Left lung (tissue), 10 donors: ENCODE results near the gene ABHD17B. TPM values are rescaled to one million over a fixed set of nuclear protein-coding genes. Genes with fewer than 3 reads are reported as not detected.

Experiments used
- ATAC-seq: fragments of 200-7000 bp; cut with Tn5 transposase; one replicate; pipeline ENCODE4 v1.9.1; 2020; ENCODE audit warnings: moderate library complexity
- DNase-seq, 4 donors: peaks; one replicate each; pipeline ENCODE4 v3.0.0-alpha.2; 2013 to 2020
- H3K27ac ChIP-seq, 2 donors: fragments of 200-600 bp; sonication (generic) in 1 of 2; one replicate each; pipeline versions ENCODE4 v1.5.0 to v1.8.0; 2020 to 2021
- H3K27me3 ChIP-seq, 2 donors: fragments of 200-600 bp; sonication (generic) in 1 of 2; one replicate each; pipeline versions ENCODE4 v1.5.0 to v1.8.0; 2020 to 2021
- H3K36me3 ChIP-seq, 2 donors: fragments of 200-600 bp; sonication (generic) in 1 of 2; one replicate each; pipeline versions ENCODE4 v1.5.0 to v1.8.0; 2020 to 2021
- H3K4me1 ChIP-seq, 2 donors: fragments of 200-600 bp; one replicate each; pipeline ENCODE4 v1.8.0; 2021
- H3K4me3 ChIP-seq, 2 donors: fragments of 200-600 bp; sonication (generic) in 1 of 2; one replicate each; pipeline versions ENCODE4 v1.5.0 to v1.8.0; 2020 to 2021; ENCODE audit warnings: mild to moderate bottlenecking in 1 of 2
- H3K9me3 ChIP-seq, 2 donors: fragments of 200-600 bp; sonication (generic) in 1 of 2; one replicate each; pipeline versions ENCODE4 v1.5.0 to v1.8.0; 2020 to 2021
- intact Hi-C, 2 donors: fragments of 100-400 bp; cut with DNase I; formaldehyde crosslinking; loops; one replicate each; pipeline versions ENCODE4 v1.11.2 to v1.14.2; 2022
- polyA plus RNA-seq, 6 donors: library from polyadenylated mRNA; unstranded; fragments of 120-200 nt; gene quantifications; one replicate each; pipeline ENCODE4 v1.2.1, GENCODE V29; 2013; ENCODE audit not compliant: insufficient read length in 6 of 6
- total RNA-seq, 2 donors: library from RNA; stranded (reverse); fragmentation: NEBNext Ultra II Directional; extraction: Animal tissue kit (Norgen Biotek cat#: 25700); gene quantifications; one replicate each; pipeline ENCODE4 v1.2.1, GENCODE V29; 2021
- TF ChIP-seq, protein P1 (sequence below), 2 donors: fragments of 200-600 bp; sonication (generic) in 1 of 2; IDR thresholded peaks; one replicate each; pipeline versions ENCODE4 v1.5.0 to v1.8.0; 2021; ENCODE audit warnings: antibody characterized with exemption in 2 of 2
- donor health status: DM: no; HTN: yes; CAD: no.
- donor health status: DM: no; HTN: no; CAD: no.

Gene ABHD17B
- total and polyA plus RNA-seq, 8 donors = 13.6 to 27.5 (median 25.8) TPM

DNA sequence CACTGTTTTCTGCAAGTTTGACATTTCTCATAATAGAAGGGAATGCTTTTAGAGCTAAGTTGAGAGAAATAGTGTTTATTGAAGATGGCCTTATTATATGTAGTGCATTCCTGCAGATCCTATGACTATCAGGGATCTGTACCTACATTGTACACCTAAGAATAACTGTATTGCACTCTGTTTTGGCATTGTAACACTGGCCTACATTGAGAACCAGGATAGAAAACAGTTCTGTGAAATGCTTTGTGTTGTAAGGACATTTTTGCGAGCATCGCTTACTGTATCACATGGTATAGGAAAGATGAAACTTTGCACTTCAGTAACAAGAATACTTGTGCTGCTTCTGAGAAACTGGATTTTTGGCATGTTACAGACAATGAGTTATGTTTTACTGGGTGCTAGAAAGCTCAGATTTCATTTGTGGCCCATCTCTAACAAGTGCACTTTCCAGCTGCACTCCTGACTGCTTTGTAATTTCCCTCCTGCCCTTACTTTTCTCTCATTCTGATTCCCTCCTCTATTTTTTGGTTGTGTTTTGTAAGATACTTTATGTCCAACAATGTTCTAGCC is 31.1 kb upstream of the ABHD17B start:
- Histone ChIP-seq H3K27me3 (no peaks in the 10 kb centered on the region), H3K36me3 (no peaks in the 10 kb centered on the region), H3K9me3 (no peaks in the 10 kb centered on the region), H3K4me3 (no peak overlapping the region), H3K27ac (no peak overlapping the region), H3K4me1 (no peaks in the 10 kb centered on the region)
- TF ChIP-seq, protein P1, sequence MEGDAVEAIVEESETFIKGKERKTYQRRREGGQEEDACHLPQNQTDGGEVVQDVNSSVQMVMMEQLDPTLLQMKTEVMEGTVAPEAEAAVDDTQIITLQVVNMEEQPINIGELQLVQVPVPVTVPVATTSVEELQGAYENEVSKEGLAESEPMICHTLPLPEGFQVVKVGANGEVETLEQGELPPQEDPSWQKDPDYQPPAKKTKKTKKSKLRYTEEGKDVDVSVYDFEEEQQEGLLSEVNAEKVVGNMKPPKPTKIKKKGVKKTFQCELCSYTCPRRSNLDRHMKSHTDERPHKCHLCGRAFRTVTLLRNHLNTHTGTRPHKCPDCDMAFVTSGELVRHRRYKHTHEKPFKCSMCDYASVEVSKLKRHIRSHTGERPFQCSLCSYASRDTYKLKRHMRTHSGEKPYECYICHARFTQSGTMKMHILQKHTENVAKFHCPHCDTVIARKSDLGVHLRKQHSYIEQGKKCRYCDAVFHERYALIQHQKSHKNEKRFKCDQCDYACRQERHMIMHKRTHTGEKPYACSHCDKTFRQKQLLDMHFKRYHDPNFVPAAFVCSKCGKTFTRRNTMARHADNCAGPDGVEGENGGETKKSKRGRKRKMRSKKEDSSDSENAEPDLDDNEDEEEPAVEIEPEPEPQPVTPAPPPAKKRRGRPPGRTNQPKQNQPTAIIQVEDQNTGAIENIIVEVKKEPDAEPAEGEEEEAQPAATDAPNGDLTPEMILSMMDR (IDR thresholded peaks at IDR 0.05) = no peak
- intact Hi-C loops = no loop called here
- DNase-seq (no peak), ATAC-seq (no peak)

GRCh38 chr9:71941060-71941568 is 30.1 kb upstream of the ABHD17B start:
- intact Hi-C loops = no loop called here
- ATAC-seq (no peak), DNase-seq (no peak)
- TF ChIP-seq, protein P1 (IDR thresholded peaks at IDR 0.05) = no peak
- no peaks in the 10 kb centered on the region for H3K9me3 ChIP-seq
- H3K4me1 ChIP-seq = no peaks in the 10 kb centered on the region
- H3K36me3 ChIP-seq = no peaks in the 10 kb centered on the region
- H3K27me3 ChIP-seq = no peaks in the 10 kb centered on the region
- H3K4me3 ChIP-seq = no peak overlapping the region
- no peak overlapping the region for H3K27ac ChIP-seq

DNA sequence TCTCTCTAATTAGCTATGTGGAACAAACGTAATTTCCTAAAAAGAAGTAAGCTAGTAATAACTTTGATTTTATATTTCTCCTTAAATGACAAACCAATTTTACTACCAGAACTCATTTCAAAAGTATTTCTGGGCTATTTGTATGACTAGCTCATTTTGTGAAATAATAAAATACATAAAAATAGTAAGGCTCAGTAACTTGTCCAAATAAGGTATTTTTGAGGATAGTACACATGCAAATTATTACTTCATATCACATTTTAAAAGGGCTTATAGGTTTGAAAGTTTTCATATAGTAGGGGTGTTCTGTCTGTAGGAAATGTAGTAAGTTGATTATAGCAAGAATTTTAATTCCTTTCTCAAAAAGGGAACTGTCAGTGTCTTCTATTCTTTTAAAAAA is 26.9 kb upstream of the ABHD17B start:
- Histone ChIP-seq H3K9me3 (no peaks in the 10 kb centered on the region), H3K27ac (no peak overlapping the region), H3K27me3 (no peaks in the 10 kb centered on the region), H3K4me3 (no peak overlapping the region), H3K4me1 (no peaks in the 10 kb centered on the region), H3K36me3 (no peaks in the 10 kb centered on the region)
- TF ChIP-seq, protein P1 (IDR thresholded peaks at IDR 0.05) = no peak
- intact Hi-C loops = no loop called here
- DNase-seq = no peak
- ATAC-seq = no peak

DNA sequence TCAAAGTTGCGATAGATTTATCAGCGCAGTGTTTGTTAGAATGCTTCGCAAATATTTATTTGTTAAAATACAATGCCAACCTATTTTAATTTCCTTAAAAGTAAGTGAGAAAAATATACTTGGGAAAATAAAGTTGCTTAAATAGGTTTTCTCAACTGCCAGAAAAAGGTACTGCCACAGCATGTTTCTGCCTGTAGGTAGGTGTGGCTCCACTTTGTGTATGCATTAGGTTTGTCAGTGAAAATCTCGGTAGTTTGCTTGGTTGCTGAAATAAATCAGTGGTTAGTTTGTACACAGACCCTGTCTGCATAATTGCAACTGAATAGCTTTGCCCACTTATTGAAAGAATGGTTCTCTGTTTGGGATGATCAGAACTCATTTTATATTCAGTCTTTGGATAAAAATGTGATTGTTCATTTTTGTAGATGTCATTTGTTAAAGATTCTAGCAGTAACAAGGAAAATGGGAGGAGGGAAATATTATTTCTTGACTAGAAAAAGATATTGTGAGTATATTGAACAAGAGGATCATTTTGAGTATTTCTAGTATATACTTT is 26.2 kb upstream of the ABHD17B start:
- no peaks in the 10 kb centered on the region for H3K9me3 ChIP-seq
- H3K27ac ChIP-seq = no peak overlapping the region
- no peaks in the 10 kb centered on the region for H3K36me3 ChIP-seq
- H3K4me3 ChIP-seq = no peak overlapping the region
- intact Hi-C loops = no loop called here
- H3K4me1 ChIP-seq = no peaks in the 10 kb centered on the region
- ATAC-seq (no peak), DNase-seq (no peak)
- TF ChIP-seq, protein P1 (IDR thresholded peaks at IDR 0.05) = no peak
- no peaks in the 10 kb centered on the region for H3K27me3 ChIP-seq

DNA sequence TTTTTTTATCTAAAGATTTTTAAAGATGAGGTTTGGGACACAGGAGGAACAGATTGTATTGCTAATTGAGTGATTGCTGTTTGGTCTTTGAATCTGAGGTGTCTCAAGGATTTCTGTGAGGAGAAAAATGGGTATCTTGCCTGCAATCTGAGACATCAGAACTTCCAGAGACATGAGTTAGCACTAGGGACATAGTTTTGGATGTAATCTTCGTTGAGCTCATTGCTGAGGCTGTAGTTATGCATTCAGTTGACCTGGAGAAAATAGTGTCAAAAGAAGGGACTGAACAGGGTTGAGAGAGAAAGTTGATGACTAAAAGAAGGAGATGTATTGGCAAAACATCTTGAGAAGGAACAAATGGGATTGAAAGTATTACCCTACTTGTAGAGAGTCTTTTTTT is 25.1 kb upstream of the ABHD17B start:
- Histone ChIP-seq H3K4me1 (no peaks in the 10 kb centered on the region), H3K9me3 (no peaks in the 10 kb centered on the region), H3K4me3 (no peak overlapping the region), H3K36me3 (no peaks in the 10 kb centered on the region), H3K27me3 (no peaks in the 10 kb centered on the region), H3K27ac (no peak overlapping the region)
- intact Hi-C loops = no loop called here
- DNase-seq (no peak), ATAC-seq (no peak)
- TF ChIP-seq, protein P1 (IDR thresholded peaks at IDR 0.05) = no peak
